GM23338 (cell line): ENCODE results near the gene CPHXL. TPM values are rescaled to one million over a fixed set of nuclear protein-coding genes. Genes with fewer than 3 reads are reported as not detected.

Experiments
- EZH2 ChIP-seq: fragments of 200-600 bp; sonication (generic); IDR thresholded peaks from one replicate; pipeline ENCODE4 v1.8.0; 2017; ENCODE audit warnings: antibody characterized with exemption, mild to moderate bottlenecking, low read depth; ENCODE audit not compliant: unreplicated experiment
- EZH2phosphoT487 ChIP-seq: fragments of 200-600 bp; sonication (generic); IDR thresholded peaks from one replicate; pipeline ENCODE4 v1.8.1; 2018; ENCODE audit warnings: antibody characterized with exemption; ENCODE audit not compliant: unreplicated experiment
- NANOG ChIP-seq: IDR thresholded peaks from 2 replicates; pipeline ENCODE4 v1.6.1; 2016; ENCODE audit warnings: antibody characterized with exemption, borderline replicate concordance
- ZNF114 ChIP-seq: fragments of 250-450 bp; sonication (Bioruptor Pico); IDR thresholded peaks from 2 replicates; pipeline ENCODE4 v1.5.0; 2020; ENCODE audit warnings: mild to moderate bottlenecking, moderate library complexity
- polyA plus RNA-seq: library from polyadenylated mRNA; unstranded; fragments of >200 nt; fragmentation: Nextera tagmentation; extraction: Ambion mirVana; gene quantifications from 2 replicates; pipeline ENCODE4 v1.2.1, GENCODE V29; 2016
- total RNA-seq: library from RNA; depleted of rRNA; stranded (reverse); fragments of >200 nt; shearing (Covaris generic); gene quantifications from 2 replicates; pipeline ENCODE4 v1.2.3, GENCODE V29; 2014
- TF ChIP-seq, protein P1 (sequence below): fragments of 250-450 bp; sonication (Bioruptor Pico); IDR thresholded peaks from 2 replicates; pipeline ENCODE4 v1.5.0; 2020; ENCODE audit warnings: mild to moderate bottlenecking, moderate library complexity
- TF ChIP-seq, protein P2 (sequence below): IDR thresholded peaks from one replicate; pipeline ENCODE4 v1.6.1; 2018; ENCODE audit warnings: antibody characterized with exemption; ENCODE audit not compliant: unreplicated experiment

CPHXL gene
- total and polyA plus RNA-seq, 2 experiments from 2014 or later: not detected

DNA sequence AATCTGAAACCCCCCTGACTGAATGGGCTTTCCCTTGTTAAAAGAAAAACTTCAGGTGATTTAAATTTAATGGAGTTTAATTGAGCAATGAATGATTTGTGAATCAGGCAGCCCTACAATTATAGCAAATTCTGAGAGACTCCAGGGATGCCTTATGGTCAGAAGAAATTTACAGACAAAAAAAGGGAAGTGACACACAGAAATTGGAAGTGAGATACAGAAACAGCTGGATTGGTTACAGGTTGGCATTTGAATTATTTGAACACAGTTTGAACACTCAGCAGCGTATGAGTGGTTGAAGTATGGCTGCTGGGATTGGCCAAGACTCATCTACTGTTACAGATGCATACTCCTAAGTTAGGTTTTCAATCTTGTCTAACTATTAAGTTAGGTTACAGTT is 19.0 kb upstream of the CPHXL start (continued):
- TF ChIP-seq, protein P1, sequence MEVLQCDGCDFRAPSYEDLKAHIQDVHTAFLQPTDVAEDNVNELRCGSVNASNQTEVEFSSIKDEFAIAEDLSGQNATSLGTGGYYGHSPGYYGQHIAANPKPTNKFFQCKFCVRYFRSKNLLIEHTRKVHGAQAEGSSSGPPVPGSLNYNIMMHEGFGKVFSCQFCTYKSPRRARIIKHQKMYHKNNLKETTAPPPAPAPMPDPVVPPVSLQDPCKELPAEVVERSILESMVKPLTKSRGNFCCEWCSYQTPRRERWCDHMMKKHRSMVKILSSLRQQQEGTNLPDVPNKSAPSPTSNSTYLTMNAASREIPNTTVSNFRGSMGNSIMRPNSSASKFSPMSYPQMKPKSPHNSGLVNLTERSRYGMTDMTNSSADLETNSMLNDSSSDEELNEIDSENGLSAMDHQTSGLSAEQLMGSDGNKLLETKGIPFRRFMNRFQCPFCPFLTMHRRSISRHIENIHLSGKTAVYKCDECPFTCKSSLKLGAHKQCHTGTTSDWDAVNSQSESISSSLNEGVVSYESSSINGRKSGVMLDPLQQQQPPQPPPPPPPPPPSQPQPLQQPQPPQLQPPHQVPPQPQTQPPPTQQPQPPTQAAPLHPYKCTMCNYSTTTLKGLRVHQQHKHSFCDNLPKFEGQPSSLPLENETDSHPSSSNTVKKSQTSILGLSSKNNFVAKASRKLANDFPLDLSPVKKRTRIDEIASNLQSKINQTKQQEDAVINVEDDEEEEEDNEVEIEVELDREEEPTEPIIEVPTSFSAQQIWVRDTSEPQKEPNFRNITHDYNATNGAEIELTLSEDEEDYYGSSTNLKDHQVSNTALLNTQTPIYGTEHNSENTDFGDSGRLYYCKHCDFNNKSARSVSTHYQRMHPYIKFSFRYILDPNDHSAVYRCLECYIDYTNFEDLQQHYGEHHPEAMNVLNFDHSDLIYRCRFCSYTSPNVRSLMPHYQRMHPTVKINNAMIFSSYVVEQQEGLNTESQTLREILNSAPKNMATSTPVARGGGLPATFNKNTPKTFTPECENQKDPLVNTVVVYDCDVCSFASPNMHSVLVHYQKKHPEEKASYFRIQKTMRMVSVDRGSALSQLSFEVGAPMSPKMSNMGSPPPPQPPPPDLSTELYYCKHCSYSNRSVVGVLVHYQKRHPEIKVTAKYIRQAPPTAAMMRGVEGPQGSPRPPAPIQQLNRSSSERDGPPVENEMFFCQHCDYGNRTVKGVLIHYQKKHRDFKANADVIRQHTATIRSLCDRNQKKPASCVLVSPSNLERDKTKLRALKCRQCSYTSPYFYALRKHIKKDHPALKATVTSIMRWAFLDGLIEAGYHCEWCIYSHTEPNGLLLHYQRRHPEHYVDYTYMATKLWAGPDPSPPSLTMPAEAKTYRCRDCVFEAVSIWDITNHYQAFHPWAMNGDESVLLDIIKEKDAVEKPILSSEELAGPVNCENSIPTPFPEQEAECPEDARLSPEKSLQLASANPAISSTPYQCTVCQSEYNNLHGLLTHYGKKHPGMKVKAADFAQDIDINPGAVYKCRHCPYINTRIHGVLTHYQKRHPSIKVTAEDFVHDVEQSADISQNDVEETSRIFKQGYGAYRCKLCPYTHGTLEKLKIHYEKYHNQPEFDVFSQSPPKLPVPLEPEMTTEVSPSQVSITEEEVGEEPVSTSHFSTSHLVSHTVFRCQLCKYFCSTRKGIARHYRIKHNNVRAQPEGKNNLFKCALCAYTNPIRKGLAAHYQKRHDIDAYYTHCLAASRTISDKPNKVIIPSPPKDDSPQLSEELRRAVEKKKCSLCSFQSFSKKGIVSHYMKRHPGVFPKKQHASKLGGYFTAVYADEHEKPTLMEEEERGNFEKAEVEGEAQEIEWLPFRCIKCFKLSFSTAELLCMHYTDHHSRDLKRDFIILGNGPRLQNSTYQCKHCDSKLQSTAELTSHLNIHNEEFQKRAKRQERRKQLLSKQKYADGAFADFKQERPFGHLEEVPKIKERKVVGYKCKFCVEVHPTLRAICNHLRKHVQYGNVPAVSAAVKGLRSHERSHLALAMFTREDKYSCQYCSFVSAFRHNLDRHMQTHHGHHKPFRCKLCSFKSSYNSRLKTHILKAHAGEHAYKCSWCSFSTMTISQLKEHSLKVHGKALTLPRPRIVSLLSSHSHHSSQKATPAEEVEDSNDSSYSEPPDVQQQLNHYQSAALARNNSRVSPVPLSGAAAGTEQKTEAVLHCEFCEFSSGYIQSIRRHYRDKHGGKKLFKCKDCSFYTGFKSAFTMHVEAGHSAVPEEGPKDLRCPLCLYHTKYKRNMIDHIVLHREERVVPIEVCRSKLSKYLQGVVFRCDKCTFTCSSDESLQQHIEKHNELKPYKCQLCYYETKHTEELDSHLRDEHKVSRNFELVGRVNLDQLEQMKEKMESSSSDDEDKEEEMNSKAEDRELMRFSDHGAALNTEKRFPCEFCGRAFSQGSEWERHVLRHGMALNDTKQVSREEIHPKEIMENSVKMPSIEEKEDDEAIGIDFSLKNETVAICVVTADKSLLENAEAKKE: no peak
- TF ChIP-seq NANOG (no peak), EZH2 (no peak), EZH2phosphoT487 (no peak), ZNF114 (no peak)
- TF ChIP-seq, protein P2, sequence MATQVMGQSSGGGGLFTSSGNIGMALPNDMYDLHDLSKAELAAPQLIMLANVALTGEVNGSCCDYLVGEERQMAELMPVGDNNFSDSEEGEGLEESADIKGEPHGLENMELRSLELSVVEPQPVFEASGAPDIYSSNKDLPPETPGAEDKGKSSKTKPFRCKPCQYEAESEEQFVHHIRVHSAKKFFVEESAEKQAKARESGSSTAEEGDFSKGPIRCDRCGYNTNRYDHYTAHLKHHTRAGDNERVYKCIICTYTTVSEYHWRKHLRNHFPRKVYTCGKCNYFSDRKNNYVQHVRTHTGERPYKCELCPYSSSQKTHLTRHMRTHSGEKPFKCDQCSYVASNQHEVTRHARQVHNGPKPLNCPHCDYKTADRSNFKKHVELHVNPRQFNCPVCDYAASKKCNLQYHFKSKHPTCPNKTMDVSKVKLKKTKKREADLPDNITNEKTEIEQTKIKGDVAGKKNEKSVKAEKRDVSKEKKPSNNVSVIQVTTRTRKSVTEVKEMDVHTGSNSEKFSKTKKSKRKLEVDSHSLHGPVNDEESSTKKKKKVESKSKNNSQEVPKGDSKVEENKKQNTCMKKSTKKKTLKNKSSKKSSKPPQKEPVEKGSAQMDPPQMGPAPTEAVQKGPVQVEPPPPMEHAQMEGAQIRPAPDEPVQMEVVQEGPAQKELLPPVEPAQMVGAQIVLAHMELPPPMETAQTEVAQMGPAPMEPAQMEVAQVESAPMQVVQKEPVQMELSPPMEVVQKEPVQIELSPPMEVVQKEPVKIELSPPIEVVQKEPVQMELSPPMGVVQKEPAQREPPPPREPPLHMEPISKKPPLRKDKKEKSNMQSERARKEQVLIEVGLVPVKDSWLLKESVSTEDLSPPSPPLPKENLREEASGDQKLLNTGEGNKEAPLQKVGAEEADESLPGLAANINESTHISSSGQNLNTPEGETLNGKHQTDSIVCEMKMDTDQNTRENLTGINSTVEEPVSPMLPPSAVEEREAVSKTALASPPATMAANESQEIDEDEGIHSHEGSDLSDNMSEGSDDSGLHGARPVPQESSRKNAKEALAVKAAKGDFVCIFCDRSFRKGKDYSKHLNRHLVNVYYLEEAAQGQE: no peak
